AG09319 (cell line): ENCODE results near the gene ELAPOR2.

Experiments
- DNase-seq: peaks from one replicate; pipeline ENCODE4 v3.0.0-alpha.2; 2010; ENCODE audit warnings: low read depth; ENCODE audit errors: extremely low read depth
- CTCF ChIP-seq: IDR thresholded peaks from 2 replicates; pipeline ENCODE4 v1.5.1; 2011; ENCODE audit warnings: low read depth, mild to moderate bottlenecking, inconsistent platforms, low read length, moderate library complexity

Gene ELAPOR2

GRCh38 chr7:87038993-87039690 lies 20.3 kb downstream of the ELAPOR2 start:
- no peak for DNase-seq
- no peak for TF ChIP-seq CTCF

GRCh38 chr7:87036985-87037384 lies 22.5 kb downstream of the ELAPOR2 start:
- no peak for DNase-seq
- TF ChIP-seq CTCF: no peak

GRCh38 chr7:87032604-87033339 lies 26.7 kb downstream of the ELAPOR2 start:
- DNase-seq: no peak
- no peak for TF ChIP-seq CTCF

- no peak for TF ChIP-seq CTCF
- DNase-seq: no peak
Observed at GRCh38 chr7:87029078-87029477, 30.4 kb downstream of the ELAPOR2 start.

GRCh38 chr7:87028636-87029035 lies 30.8 kb downstream of the ELAPOR2 start:
- no peak for TF ChIP-seq CTCF
- no peak for DNase-seq

GRCh38 chr7:87027900-87028299 lies 31.6 kb downstream of the ELAPOR2 start:
- TF ChIP-seq CTCF: no peak
- no peak for DNase-seq

- DNase-seq: no peak
- TF ChIP-seq CTCF: no peak
Observed at GRCh38 chr7:87021285-87021684, 38.2 kb downstream of the ELAPOR2 start.
